Measurements from ENCODE around the gene SEPHS2. TPM values are rescaled to one million over a fixed set of nuclear protein-coding genes. Genes with fewer than 3 reads are reported as not detected.

Gene SEPHS2
- total and polyA plus RNA-seq, 2 of the 8 experiments (the other 6 are each of a cell fraction or from before 2014, with no cell fraction given) = 28.2 to 61.8 TPM

- FAIRE-seq = no peak
Observed at GRCh38 chr16:30434852-30435251, 10.8 kb downstream of the SEPHS2 start.

More at GRCh38 chr16:30434852-30435251, 10.8 kb downstream of the SEPHS2 start:
- no peak for TF ChIP-seq FOSL1 (IDR thresholded peaks at IDR 0.05; ENCODE audit: insufficient read depth, low read depth, low read length)
- no peak for TF ChIP-seq SIRT6 (IDR thresholded peaks at IDR 0.05; ENCODE audit: low read length)
- no peak for TF ChIP-seq EZH2 (IDR thresholded peaks at IDR 0.05; ENCODE audit: low read depth, low read length, severe bottlenecking)
- TF ChIP-seq ASH2L (IDR thresholded peaks at IDR 0.05; ENCODE audit: low read length) = no peak
- TF ChIP-seq, protein P1, sequence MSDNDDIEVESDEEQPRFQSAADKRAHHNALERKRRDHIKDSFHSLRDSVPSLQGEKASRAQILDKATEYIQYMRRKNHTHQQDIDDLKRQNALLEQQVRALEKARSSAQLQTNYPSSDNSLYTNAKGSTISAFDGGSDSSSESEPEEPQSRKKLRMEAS (IDR thresholded peaks at IDR 0.05) = no peak
- no peak for TF ChIP-seq ATF2 (IDR thresholded peaks at IDR 0.05; ENCODE audit: low read length)
- no peak for TF ChIP-seq TAF7 (optimal IDR thresholded peaks at IDR 0.05; ENCODE audit: borderline replicate concordance, low read depth, low read length)
- no peak for TF ChIP-seq POLR2A (IDR thresholded peaks at IDR 0.05; ENCODE audit: control extremely low read depth in 1 of 2, low read depth in 2 of 2, low read length in 2 of 2)
- H4K8ac ChIP-seq (ENCODE audit: extremely low read depth, insufficient read depth, low read length) = no peak overlapping the region
- no peaks in the 10 kb centered on the region for H4K20me1 ChIP-seq (replicated peaks in 1 of 2; ENCODE audit: control insufficient read depth in 1 of 2, insufficient read depth in 2 of 2, low read length in 2 of 2)
- no peak overlapping the region for H2AK5ac ChIP-seq (ENCODE audit: low read depth, low read length)
- no peak overlapping the region for H3K27ac ChIP-seq (ENCODE audit: low read depth, low read length)
- no peak overlapping the region for H3K4me2 ChIP-seq (ENCODE audit: insufficient read depth in 1 of 2, low read depth in 2 of 2, low read length in 2 of 2)
- no peak overlapping the region for H4K5ac ChIP-seq (ENCODE audit: insufficient read length, low read depth, low read length)
- POLR2A ChIA-PET (ENCODE audit: partially characterized antibody) = interaction anchor here (0.7 to 1.4 kb wide), 3 partner anchors 9 to 137 kb away, joined by 3 read pairs; partner anchors contain the start of genes SEPHS2 and ZNF688
- H2AFZ ChIP-seq (ENCODE audit: low read length) = no peak overlapping the region
- H3K23ac ChIP-seq (ENCODE audit: insufficient read length) = no peak overlapping the region
- no peak overlapping the region for H2BK12ac ChIP-seq (ENCODE audit: low read depth, low read length)
- H2BK15ac ChIP-seq (ENCODE audit: low read length) = 0 out of 2 replicates have a peak overlapping the region, but pooled peaks have one; percentile 72
- H3K36me3 ChIP-seq (ENCODE audit: control insufficient read depth in 2 of 4, insufficient read depth in 4 of 4, low read length in 3 of 4) = no peaks in the 10 kb centered on the region
- no peak overlapping the region for H3K4me3 ChIP-seq (ENCODE audit: extremely low read depth in 1 of 4, insufficient read depth in 2 of 4, low read depth in 3 of 4, low read length in 4 of 4)
- H3K4me1 ChIP-seq (replicated peaks in 1 of 4; ENCODE audit: control insufficient read depth in 3 of 4, insufficient read depth in 4 of 4, low read length in 3 of 4) = peaks cover 0 to 4% (median 3%) of the 10 kb centered on the region in 4 experiments; a peak in 4 of 7 replicates
- no peaks in the 10 kb centered on the region for H3K23me2 ChIP-seq (ENCODE audit: low read depth, low read length)
- CTCF ChIA-PET (ENCODE audit: partially characterized antibody) = interaction anchor here (0.6 to 1.4 kb wide), 4 partner anchors 14 to 180 kb away, joined by 3 to 9 read pairs (median 4); no protein-coding TSS in a partner anchor
- H4K91ac ChIP-seq (replicated peaks; ENCODE audit: insufficient read length, low read length) = no peak overlapping the region
- DNase-seq (ENCODE audit: low read depth in 1 of 2, low spot score in 2 of 2) = no peak
- H2BK120ac ChIP-seq (replicated peaks; ENCODE audit: low read depth, low read length) = no peak overlapping the region
- 0 out of 7 replicates have a peak, but pooled peaks cover 0 to 4% (median 0%) of the 10 kb centered on the region in 4 experiments for H3K27me3 ChIP-seq (replicated peaks in 1 of 4; ENCODE audit: control insufficient read depth in 3 of 4, extremely low read depth in 1 of 4, insufficient read depth in 3 of 4, low read length in 3 of 4)
- no peak overlapping the region for H3K56ac ChIP-seq (replicated peaks; ENCODE audit: insufficient read length, low read depth, low read length)
- H3K14ac ChIP-seq (ENCODE audit: insufficient read length) = no peak overlapping the region
- H3K9me3 ChIP-seq (ENCODE audit: insufficient read depth in 2 of 2, low read depth in 1 of 2, low read length in 1 of 2) = no peaks in the 10 kb centered on the region
- no peaks in the 10 kb centered on the region for H3K79me1 ChIP-seq (ENCODE audit: low read depth, low read length)
- 88% methylated on average over 4 of the region's 4 CpGs; no CpG with 5 or more reads in 1 of the 2 experiments for WGBS, 2 experiments (ENCODE audit: extremely low coverage in 1 of 2, insufficient coverage in 1 of 2, insufficient read length in 1 of 2, insufficient replicate concordance in 2 of 2, low coverage in 1 of 2, low lambda C conversion rate in 2 of 2, missing lambda C conversion rate in 1 of 2)
- H2BK20ac ChIP-seq (ENCODE audit: low read length) = no peak overlapping the region
- no peaks in the 10 kb centered on the region for H3K79me2 ChIP-seq (ENCODE audit: control insufficient read depth in 1 of 2, insufficient read depth in 2 of 2, low read length in 2 of 2)
- H3K18ac ChIP-seq (ENCODE audit: extremely low read depth, low read length) = no peak overlapping the region
- H3K9ac ChIP-seq (replicated peaks in 1 of 4; ENCODE audit: extremely low read depth in 1 of 4, low read depth in 3 of 4, low read length in 3 of 4) = no peak overlapping the region
- no peak overlapping the region for H3K4ac ChIP-seq (replicated peaks; ENCODE audit: insufficient read length, low read depth, low read length)
- no peak overlapping the region for H2BK5ac ChIP-seq (ENCODE audit: low read depth, low read length)
